GM23338 (cell line): Measurements from ENCODE around the gene EXOG.

Experiments used
- CREB1 ChIP-seq: fragments of 250-450 bp; sonication (Bioruptor Pico); IDR thresholded peaks from 2 replicates; pipeline ENCODE4 v1.5.0; 2020; ENCODE audit warnings: low read depth, mild to moderate bottlenecking, moderate library complexity
- EZH2 ChIP-seq: fragments of 200-600 bp; sonication (generic); IDR thresholded peaks from one replicate; pipeline ENCODE4 v1.8.0; 2017; ENCODE audit warnings: antibody characterized with exemption, mild to moderate bottlenecking, low read depth; ENCODE audit not compliant: unreplicated experiment
- EZH2phosphoT487 ChIP-seq: fragments of 200-600 bp; sonication (generic); IDR thresholded peaks from one replicate; pipeline ENCODE4 v1.8.1; 2018; ENCODE audit warnings: antibody characterized with exemption; ENCODE audit not compliant: unreplicated experiment
- POLR2AphosphoS5 ChIP-seq: IDR thresholded peaks from 2 replicates; pipeline ENCODE4 v1.6.1; 2016; ENCODE audit warnings: antibody characterized with exemption, low read depth
- STAT1 ChIP-seq: IDR thresholded peaks from one replicate; pipeline ENCODE4 v1.6.1; 2016; ENCODE audit warnings: antibody characterized with exemption; ENCODE audit not compliant: unreplicated experiment
- TF ChIP-seq, protein P1 (sequence below), 2 experiments: fragments of 200-600 bp in 1 of 2; sonication (generic) in 1 of 2; conservative IDR thresholded peaks; 2 replicates each; pipeline versions ENCODE4 v1.5.1 to v1.6.1; 2016 to 2017; ENCODE audit warnings: antibody characterized with exemption in 2 of 2, low read depth in 2 of 2, mild to moderate bottlenecking in 2 of 2, moderate library complexity in 1 of 2
- TF ChIP-seq, protein P2 (sequence below): fragments of 250-450 bp; sonication (Bioruptor Pico); IDR thresholded peaks from 2 replicates; pipeline ENCODE4 v1.5.0; 2020; ENCODE audit warnings: mild to moderate bottlenecking, moderate library complexity
- TF ChIP-seq, protein P3 (sequence below): IDR thresholded peaks from one replicate; pipeline ENCODE4 v1.6.1; 2018; ENCODE audit warnings: antibody characterized with exemption; ENCODE audit not compliant: unreplicated experiment

DNA sequence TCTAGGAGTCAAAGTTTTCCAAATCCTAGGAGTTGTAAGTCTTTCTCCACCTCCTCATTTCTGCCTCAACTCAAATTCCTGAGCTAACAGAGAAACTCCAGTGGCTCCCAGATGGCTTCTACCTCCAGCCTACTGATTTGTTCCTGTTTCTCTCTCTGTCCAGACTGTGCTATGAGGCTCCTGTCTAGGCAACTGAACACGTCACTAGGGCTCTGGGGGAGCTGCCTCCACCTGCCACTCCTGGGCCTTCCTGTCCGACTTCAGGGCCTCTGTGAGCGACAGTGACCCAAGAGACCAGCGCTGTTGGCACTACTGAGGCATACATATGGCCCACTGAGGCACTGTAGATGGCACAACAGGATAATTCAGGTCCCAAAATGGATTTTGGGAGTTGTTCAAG is 71.4 kb downstream of the EXOG start:
- TF ChIP-seq, protein P1, sequence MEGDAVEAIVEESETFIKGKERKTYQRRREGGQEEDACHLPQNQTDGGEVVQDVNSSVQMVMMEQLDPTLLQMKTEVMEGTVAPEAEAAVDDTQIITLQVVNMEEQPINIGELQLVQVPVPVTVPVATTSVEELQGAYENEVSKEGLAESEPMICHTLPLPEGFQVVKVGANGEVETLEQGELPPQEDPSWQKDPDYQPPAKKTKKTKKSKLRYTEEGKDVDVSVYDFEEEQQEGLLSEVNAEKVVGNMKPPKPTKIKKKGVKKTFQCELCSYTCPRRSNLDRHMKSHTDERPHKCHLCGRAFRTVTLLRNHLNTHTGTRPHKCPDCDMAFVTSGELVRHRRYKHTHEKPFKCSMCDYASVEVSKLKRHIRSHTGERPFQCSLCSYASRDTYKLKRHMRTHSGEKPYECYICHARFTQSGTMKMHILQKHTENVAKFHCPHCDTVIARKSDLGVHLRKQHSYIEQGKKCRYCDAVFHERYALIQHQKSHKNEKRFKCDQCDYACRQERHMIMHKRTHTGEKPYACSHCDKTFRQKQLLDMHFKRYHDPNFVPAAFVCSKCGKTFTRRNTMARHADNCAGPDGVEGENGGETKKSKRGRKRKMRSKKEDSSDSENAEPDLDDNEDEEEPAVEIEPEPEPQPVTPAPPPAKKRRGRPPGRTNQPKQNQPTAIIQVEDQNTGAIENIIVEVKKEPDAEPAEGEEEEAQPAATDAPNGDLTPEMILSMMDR (conservative IDR thresholded peaks at IDR 0.05; ENCODE audit: low read depth in 2 of 2), result no peak
- TF ChIP-seq EZH2, result no peak
- no peak for TF ChIP-seq POLR2AphosphoS5
- TF ChIP-seq, protein P2, sequence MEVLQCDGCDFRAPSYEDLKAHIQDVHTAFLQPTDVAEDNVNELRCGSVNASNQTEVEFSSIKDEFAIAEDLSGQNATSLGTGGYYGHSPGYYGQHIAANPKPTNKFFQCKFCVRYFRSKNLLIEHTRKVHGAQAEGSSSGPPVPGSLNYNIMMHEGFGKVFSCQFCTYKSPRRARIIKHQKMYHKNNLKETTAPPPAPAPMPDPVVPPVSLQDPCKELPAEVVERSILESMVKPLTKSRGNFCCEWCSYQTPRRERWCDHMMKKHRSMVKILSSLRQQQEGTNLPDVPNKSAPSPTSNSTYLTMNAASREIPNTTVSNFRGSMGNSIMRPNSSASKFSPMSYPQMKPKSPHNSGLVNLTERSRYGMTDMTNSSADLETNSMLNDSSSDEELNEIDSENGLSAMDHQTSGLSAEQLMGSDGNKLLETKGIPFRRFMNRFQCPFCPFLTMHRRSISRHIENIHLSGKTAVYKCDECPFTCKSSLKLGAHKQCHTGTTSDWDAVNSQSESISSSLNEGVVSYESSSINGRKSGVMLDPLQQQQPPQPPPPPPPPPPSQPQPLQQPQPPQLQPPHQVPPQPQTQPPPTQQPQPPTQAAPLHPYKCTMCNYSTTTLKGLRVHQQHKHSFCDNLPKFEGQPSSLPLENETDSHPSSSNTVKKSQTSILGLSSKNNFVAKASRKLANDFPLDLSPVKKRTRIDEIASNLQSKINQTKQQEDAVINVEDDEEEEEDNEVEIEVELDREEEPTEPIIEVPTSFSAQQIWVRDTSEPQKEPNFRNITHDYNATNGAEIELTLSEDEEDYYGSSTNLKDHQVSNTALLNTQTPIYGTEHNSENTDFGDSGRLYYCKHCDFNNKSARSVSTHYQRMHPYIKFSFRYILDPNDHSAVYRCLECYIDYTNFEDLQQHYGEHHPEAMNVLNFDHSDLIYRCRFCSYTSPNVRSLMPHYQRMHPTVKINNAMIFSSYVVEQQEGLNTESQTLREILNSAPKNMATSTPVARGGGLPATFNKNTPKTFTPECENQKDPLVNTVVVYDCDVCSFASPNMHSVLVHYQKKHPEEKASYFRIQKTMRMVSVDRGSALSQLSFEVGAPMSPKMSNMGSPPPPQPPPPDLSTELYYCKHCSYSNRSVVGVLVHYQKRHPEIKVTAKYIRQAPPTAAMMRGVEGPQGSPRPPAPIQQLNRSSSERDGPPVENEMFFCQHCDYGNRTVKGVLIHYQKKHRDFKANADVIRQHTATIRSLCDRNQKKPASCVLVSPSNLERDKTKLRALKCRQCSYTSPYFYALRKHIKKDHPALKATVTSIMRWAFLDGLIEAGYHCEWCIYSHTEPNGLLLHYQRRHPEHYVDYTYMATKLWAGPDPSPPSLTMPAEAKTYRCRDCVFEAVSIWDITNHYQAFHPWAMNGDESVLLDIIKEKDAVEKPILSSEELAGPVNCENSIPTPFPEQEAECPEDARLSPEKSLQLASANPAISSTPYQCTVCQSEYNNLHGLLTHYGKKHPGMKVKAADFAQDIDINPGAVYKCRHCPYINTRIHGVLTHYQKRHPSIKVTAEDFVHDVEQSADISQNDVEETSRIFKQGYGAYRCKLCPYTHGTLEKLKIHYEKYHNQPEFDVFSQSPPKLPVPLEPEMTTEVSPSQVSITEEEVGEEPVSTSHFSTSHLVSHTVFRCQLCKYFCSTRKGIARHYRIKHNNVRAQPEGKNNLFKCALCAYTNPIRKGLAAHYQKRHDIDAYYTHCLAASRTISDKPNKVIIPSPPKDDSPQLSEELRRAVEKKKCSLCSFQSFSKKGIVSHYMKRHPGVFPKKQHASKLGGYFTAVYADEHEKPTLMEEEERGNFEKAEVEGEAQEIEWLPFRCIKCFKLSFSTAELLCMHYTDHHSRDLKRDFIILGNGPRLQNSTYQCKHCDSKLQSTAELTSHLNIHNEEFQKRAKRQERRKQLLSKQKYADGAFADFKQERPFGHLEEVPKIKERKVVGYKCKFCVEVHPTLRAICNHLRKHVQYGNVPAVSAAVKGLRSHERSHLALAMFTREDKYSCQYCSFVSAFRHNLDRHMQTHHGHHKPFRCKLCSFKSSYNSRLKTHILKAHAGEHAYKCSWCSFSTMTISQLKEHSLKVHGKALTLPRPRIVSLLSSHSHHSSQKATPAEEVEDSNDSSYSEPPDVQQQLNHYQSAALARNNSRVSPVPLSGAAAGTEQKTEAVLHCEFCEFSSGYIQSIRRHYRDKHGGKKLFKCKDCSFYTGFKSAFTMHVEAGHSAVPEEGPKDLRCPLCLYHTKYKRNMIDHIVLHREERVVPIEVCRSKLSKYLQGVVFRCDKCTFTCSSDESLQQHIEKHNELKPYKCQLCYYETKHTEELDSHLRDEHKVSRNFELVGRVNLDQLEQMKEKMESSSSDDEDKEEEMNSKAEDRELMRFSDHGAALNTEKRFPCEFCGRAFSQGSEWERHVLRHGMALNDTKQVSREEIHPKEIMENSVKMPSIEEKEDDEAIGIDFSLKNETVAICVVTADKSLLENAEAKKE (CRISPR knock-in tag), result no peak
- no peak for TF ChIP-seq EZH2phosphoT487
- TF ChIP-seq CREB1, result no peak
- TF ChIP-seq, protein P3, sequence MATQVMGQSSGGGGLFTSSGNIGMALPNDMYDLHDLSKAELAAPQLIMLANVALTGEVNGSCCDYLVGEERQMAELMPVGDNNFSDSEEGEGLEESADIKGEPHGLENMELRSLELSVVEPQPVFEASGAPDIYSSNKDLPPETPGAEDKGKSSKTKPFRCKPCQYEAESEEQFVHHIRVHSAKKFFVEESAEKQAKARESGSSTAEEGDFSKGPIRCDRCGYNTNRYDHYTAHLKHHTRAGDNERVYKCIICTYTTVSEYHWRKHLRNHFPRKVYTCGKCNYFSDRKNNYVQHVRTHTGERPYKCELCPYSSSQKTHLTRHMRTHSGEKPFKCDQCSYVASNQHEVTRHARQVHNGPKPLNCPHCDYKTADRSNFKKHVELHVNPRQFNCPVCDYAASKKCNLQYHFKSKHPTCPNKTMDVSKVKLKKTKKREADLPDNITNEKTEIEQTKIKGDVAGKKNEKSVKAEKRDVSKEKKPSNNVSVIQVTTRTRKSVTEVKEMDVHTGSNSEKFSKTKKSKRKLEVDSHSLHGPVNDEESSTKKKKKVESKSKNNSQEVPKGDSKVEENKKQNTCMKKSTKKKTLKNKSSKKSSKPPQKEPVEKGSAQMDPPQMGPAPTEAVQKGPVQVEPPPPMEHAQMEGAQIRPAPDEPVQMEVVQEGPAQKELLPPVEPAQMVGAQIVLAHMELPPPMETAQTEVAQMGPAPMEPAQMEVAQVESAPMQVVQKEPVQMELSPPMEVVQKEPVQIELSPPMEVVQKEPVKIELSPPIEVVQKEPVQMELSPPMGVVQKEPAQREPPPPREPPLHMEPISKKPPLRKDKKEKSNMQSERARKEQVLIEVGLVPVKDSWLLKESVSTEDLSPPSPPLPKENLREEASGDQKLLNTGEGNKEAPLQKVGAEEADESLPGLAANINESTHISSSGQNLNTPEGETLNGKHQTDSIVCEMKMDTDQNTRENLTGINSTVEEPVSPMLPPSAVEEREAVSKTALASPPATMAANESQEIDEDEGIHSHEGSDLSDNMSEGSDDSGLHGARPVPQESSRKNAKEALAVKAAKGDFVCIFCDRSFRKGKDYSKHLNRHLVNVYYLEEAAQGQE, result no peak
- TF ChIP-seq STAT1, result no peak
